Ectodermal cell (in vitro differentiated cells): ENCODE results near the gene FAM162B.
"Not testable (repeated sequence)": the region's sequence is repeated elsewhere in the genome, so short reads cannot be mapped to it uniquely, and the experiment has no call there.

Experiments used
- H3K27ac ChIP-seq: 2 replicates; pipeline ENCODE4 v1.7.0; 2013; ENCODE audit warnings: mild to moderate bottlenecking, low read depth, low read length; ENCODE audit not compliant: insufficient read depth, poor library complexity, severe bottlenecking
- H3K27me3 ChIP-seq: 2 replicates; pipeline ENCODE4 v1.7.0; 2013; ENCODE audit warnings: mild to moderate bottlenecking, low read length; ENCODE audit not compliant: insufficient read depth, control insufficient read depth, poor library complexity, severe bottlenecking
- H3K36me3 ChIP-seq: one replicate; pipeline ENCODE4 v1.7.0; 2013; ENCODE audit warnings: low read length; ENCODE audit not compliant: control insufficient read depth, insufficient read depth
- H3K4me1 ChIP-seq: one replicate; pipeline ENCODE4 v1.7.0; 2013; ENCODE audit warnings: low read length; ENCODE audit not compliant: control insufficient read depth, insufficient read depth
- H3K4me3 ChIP-seq: 2 replicates; pipeline ENCODE4 v1.7.0; 2013; ENCODE audit warnings: low read depth, low read length, control low read depth; ENCODE audit not compliant: insufficient read depth
- H3K9me3 ChIP-seq: 2 replicates; pipeline ENCODE4 v1.7.0; 2013; ENCODE audit warnings: mild to moderate bottlenecking, low read length, moderate library complexity; ENCODE audit not compliant: control insufficient read depth
- WGBS, 2 experiments: methylation state at CpG; one replicate each; pipeline ENCODE4 v1.1.7; 2013; ENCODE audit warnings: missing lambda C conversion rate in 2 of 2; 5-methylcytosine and 5-hydroxymethylcytosine counted together

The FAM162B gene

DNA sequence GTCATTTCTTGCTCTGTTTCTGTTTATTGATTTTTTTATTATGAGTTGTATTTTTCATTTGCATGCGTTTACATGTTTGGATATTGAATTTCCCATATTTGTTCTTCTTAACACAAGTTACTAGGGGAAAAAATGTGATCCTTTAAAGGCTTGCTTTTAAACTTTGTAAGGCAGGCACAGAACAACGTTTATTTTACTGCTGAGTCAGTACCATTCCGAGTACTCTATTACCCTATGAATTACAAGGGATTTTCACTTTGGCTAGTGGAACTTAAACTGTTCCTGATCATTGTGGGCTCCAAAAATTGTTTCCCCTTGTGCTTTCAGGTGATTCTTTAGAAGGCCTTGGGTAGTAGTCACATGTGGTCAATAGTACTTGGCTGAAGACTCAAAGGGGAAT is 28.5 kb downstream of the FAM162B start:
- Histone ChIP-seq H3K4me1 (no peaks in the 10 kb centered on the region), H3K36me3 (no peaks in the 10 kb centered on the region), H3K4me3 (no peak overlapping the region), H3K27me3 (no peaks in the 10 kb centered on the region), H3K9me3 (no peaks in the 10 kb centered on the region), H3K27ac (no peak overlapping the region)
- WGBS, 2 experiments, result 88 to 97% methylated on average over 2 to 3 of the region's 3 CpGs

DNA sequence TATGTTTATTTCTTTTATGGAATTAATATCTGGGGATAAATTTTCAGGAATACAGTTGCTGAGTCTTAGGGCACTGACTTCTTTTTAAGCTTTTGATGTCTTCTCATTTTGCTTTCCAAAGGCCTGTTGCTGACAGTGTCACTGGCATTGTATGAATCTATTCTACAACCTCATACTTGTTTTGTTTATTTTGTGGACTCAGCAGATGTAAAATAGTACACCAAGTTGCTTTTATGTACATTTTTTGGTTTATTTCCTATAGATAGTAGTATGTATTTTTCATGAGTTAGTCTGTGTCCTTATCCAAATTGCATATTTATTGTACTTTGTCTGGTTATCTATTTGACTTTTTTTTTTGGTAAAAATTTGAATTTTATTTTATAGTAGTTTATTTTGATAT is 35.0 kb downstream of the FAM162B start:
- Histone ChIP-seq H3K27ac (no peak overlapping the region), H3K27me3 (no peaks in the 10 kb centered on the region), H3K9me3 (no peaks in the 10 kb centered on the region), H3K4me3 (no peak overlapping the region), H3K36me3 (peaks cover 5% of the 10 kb centered on the region), H3K4me1 (no peaks in the 10 kb centered on the region)

DNA sequence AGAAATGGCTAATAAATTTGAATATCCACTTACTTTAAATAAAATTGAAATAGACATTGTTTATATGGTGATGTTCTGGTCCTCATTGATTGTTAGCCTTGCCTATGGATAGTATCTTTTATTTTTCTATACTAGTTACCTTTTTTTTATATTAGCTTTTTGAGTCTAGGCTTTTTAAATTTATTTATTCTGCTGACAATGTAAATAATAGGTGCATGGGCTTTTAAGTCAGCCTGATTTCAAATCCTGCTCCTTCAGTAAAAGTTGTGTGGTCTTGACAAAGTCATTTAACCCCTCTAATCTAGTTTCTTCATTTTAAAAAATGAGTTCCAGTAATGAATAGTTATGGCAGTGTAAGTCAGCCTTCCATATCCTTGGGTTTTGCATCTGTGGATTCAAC is 38.6 kb downstream of the FAM162B start:
- Histone ChIP-seq H3K36me3 (peaks cover 5% of the 10 kb centered on the region), H3K4me1 (no peaks in the 10 kb centered on the region), H3K4me3 (no peak overlapping the region), H3K27me3 (no peaks in the 10 kb centered on the region), H3K9me3 (no peaks in the 10 kb centered on the region), H3K27ac (no peak overlapping the region)

DNA sequence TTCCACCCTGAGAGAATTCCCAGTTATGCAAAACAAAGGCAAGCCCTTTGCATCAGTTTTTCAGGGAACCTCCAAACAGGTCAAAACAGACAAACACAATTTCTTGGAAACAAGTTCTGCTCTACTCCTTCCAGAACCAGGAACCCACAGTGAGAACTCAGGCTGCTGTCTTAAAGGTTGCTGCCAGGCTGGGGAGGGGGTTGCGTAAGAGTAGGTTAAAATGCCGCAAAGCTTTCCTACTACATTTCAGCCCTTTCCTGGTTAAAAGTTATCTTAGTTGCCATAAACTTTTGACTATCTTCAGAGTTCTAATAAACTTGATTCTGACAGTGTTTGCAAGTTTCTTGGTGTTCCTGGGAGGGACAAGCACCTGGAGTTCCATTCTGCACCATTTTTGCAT is 50.8 kb downstream of the FAM162B start:
- Histone ChIP-seq H3K27me3 (no peaks in the 10 kb centered on the region), H3K36me3 (peaks cover 12% of the 10 kb centered on the region), H3K27ac (no peak overlapping the region), H3K9me3 (no peaks in the 10 kb centered on the region), H3K4me3 (no peak overlapping the region), H3K4me1 (no peaks in the 10 kb centered on the region)
- WGBS, 2 experiments, result 92 to 100% methylated on average over 2 of the region's 2 CpGs

DNA sequence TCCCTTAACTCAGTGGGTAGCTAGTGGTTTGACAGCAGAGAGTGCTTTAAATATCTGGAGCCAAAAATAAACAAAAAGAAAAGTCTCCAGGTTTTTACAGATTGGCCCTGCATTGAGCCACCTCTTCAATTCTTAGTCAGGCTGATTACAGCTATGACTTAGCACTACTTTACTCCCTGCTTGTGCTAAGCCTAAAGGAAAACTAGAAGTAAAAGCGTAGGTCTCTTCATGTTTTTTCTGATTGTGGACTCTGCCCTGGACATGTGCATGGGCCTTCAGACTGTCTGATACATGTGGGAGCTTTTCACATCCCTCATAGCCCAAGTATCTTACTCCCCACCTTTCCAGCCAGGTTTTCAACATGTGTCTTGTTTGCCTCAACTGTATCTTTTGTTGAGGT is 51.2 kb downstream of the FAM162B start:
- 87 to 96% methylated on average over 1 of the region's 1 CpG for WGBS, 2 experiments
- Histone ChIP-seq H3K27me3 (no peaks in the 10 kb centered on the region), H3K27ac (no peak overlapping the region), H3K36me3 (peaks cover 9% of the 10 kb centered on the region), H3K4me3 (no peak overlapping the region), H3K4me1 (no peaks in the 10 kb centered on the region), H3K9me3 (no peaks in the 10 kb centered on the region)

DNA sequence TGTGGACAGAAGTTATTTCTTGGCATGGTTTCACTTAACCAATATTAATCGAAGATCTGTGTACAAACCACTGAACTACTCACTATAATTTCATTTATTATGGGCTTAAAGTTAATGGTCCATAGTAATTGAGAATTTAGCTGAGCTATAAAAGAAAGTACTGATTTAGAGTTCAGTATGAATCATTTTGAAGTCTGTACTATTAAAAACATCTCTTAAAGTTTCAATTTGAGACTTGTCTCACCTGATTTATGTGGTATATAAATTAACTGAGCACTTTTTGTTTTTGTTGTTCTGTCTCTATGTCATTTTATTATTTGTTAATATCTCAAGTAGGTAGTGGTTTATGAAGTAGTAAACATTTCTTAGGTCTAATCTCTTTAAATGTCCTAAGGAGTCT is 59.6 kb downstream of the FAM162B start:
- no peaks in the 10 kb centered on the region for H3K4me1 ChIP-seq
- no peaks in the 10 kb centered on the region for H3K9me3 ChIP-seq
- H3K36me3 ChIP-seq, result peaks cover 12% of the 10 kb centered on the region
- H3K27me3 ChIP-seq, result no peaks in the 10 kb centered on the region
- H3K27ac ChIP-seq, result no peak overlapping the region
- WGBS, 2 experiments, result 100% methylated on average over 1 of the region's 1 CpG; no CpG with 5 or more reads in 1 of the 2 experiments
- H3K4me3 ChIP-seq, result no peak overlapping the region

DNA sequence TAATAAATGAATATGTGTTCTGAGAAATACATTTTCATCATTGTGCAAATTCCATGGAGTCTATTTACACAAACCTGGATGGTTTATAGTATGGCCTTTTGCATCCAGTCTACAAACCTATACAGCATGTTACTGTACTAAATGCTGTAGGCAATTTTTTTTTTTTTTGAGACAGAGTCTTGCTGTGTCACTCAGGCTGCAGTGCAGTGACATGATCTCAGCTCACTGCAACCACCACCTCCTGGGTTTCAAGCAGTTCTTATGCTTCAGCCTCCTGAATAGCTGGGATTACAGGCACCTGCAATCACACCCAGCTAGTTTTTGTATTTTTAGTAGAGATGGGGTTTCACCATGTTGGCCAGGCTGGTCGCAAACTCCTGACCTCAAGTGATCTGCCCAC is 61.6 kb downstream of the FAM162B start:
- H3K4me3 ChIP-seq, H3K36me3 ChIP-seq, H3K27me3 ChIP-seq, H3K4me1 ChIP-seq, H3K27ac ChIP-seq, H3K9me3 ChIP-seq: not testable (repeated sequence)
- 87 to 88% methylated on average over 1 of the region's 1 CpG for WGBS, 2 experiments
